Activated CD4-positive, alpha-beta T cell treated with anti-CD3 and anti-CD28 coated beads, Interleukin-2, amount 10 ng/mL, durations not matched to agents 7 days and 5 days (primary cell): ENCODE results near the gene NDOR1. TPM values are rescaled to one million over a fixed set of nuclear protein-coding genes. Genes with fewer than 3 reads are reported as not detected.

Source experiments
- CTCF ChIA-PET: fragments of 350-600 bp; sonication (Branson Sonifier 250); formaldehyde crosslinking; loops from one replicate; lab custom pipeline; 2021; ENCODE audit warnings: antibody characterized with exemption; lab: Charles Lee
- POLR2A ChIA-PET: fragments of 350-600 bp; sonication (Branson Sonifier 250); formaldehyde crosslinking; loops from one replicate; lab custom pipeline; 2021; ENCODE audit warnings: antibody characterized with exemption; lab: Charles Lee
- DNase-seq: peaks from one replicate; pipeline ENCODE4 v3.0.0-alpha.2; 2020
- H3K27ac Mint-ChIP-seq: one replicate; pipeline ENCODE4 v1.8.0; 2021; ENCODE audit warnings: mild to moderate bottlenecking, moderate library complexity, mixed read lengths
- H3K27me3 Mint-ChIP-seq: one replicate; pipeline ENCODE4 v1.8.0; 2021; ENCODE audit warnings: mixed read lengths
- H3K36me3 Mint-ChIP-seq: one replicate; pipeline ENCODE4 v1.8.0; 2021; ENCODE audit warnings: low read depth, mixed read lengths
- H3K4me1 Mint-ChIP-seq: one replicate; pipeline ENCODE4 v1.8.0; 2021; ENCODE audit warnings: mixed read lengths
- H3K4me3 Mint-ChIP-seq: one replicate; pipeline ENCODE4 v1.8.0; 2021; ENCODE audit warnings: mild to moderate bottlenecking, moderate library complexity, mixed read lengths
- H3K9me3 Mint-ChIP-seq: one replicate; pipeline ENCODE4 v1.8.0; 2021; ENCODE audit warnings: mixed read lengths
- total RNA-seq, 2 experiments: library from RNA; stranded (reverse); gene quantifications; one replicate each; pipeline ENCODE4 v1.2.3, GENCODE V29; 2021

The NDOR1 gene
- total RNA-seq: 10 to 100 TPM; 38.4 to 44.2 TPM

GRCh38 chr9:137205126-137206069 lies at the start of gene NDOR1, which contains the start of gene TMEM203:
NDOR1 (plus strand) TSS chr9:137205700; CDS start chr9:137205778, 78 bp downstream.
TMEM203 (minus strand) TSS chr9:137205648; CDS start chr9:137205414, 234 bp downstream.
- peaks cover 20% of the 10 kb centered on the region for H3K36me3 Mint-ChIP-seq
- no peaks in the 10 kb centered on the region for H3K27me3 Mint-ChIP-seq
- H3K4me1 Mint-ChIP-seq: peaks cover 48% of the 10 kb centered on the region
- H3K4me3 Mint-ChIP-seq: peak within 1 kb of the TSS; percentile 93
- DNase-seq: peak; percentile 95
- no peaks in the 10 kb centered on the region for H3K9me3 Mint-ChIP-seq
- POLR2A ChIA-PET: interaction anchor here (1.2 kb wide), 1 partner anchor 17 kb away, joined by 4 read pairs; the partner anchor contains the start of genes ANAPC2 and SSNA1
- H3K27ac Mint-ChIP-seq: peak within 1 kb of the TSS; percentile 95
- CTCF ChIA-PET: interaction anchor here (1.1 to 2.2 kb wide), 8 partner anchors 11 to 170 kb away, joined by 3 to 6 read pairs (median 4); partner anchors contain the start of genes ANAPC2, NPDC1 and SSNA1

GRCh38 chr9:137156567-137157375 lies 48.7 kb upstream of the NDOR1 start:
- peak overlapping the region; percentile 43 for H3K4me3 Mint-ChIP-seq
- peak; percentile 52 for DNase-seq
- peaks cover 22% of the 10 kb centered on the region for H3K4me1 Mint-ChIP-seq
- peaks cover 28% of the 10 kb centered on the region for H3K27me3 Mint-ChIP-seq
- no peaks in the 10 kb centered on the region for H3K36me3 Mint-ChIP-seq
- ChIA-PET POLR2A (no interaction called here), CTCF (interaction anchor here (0.6 to 1.4 kb wide), 10 partner anchors 13 to 1116 kb away, joined by 3 to 5 read pairs (median 3); partner anchors contain the start of genes ANAPC2, NOXA1, NRARP and SSNA1)
- no peak overlapping the region for H3K27ac Mint-ChIP-seq
- H3K9me3 Mint-ChIP-seq: no peaks in the 10 kb centered on the region

GRCh38 chr9:137157618-137158415 lies 47.7 kb upstream of the NDOR1 start:
- H3K27me3 Mint-ChIP-seq: peaks cover 32% of the 10 kb centered on the region
- no peaks in the 10 kb centered on the region for H3K9me3 Mint-ChIP-seq
- CTCF ChIA-PET: interaction anchor here (0.8 to 1.4 kb wide), 8 partner anchors 9 to 144 kb away, joined by 3 read pairs; partner anchors contain the start of gene NRARP
- H3K36me3 Mint-ChIP-seq: no peaks in the 10 kb centered on the region
- POLR2A ChIA-PET: no interaction called here
- H3K4me3 Mint-ChIP-seq: no peak overlapping the region
- DNase-seq: no peak
- peaks cover 22% of the 10 kb centered on the region for H3K4me1 Mint-ChIP-seq
- H3K27ac Mint-ChIP-seq: no peak overlapping the region

GRCh38 chr9:137158625-137159024 lies 46.9 kb upstream of the NDOR1 start:
- Mint-ChIP-seq H3K27me3 (peaks cover 35% of the 10 kb centered on the region), H3K4me1 (peaks cover 22% of the 10 kb centered on the region), H3K4me3 (no peak overlapping the region), H3K27ac (no peak overlapping the region), H3K9me3 (no peaks in the 10 kb centered on the region), H3K36me3 (no peaks in the 10 kb centered on the region)
- ChIA-PET POLR2A (no interaction called here), CTCF (interaction anchor here (1.1 to 1.2 kb wide), 2 partner anchors 9 to 20 kb away, joined by 3 read pairs; no protein-coding TSS in a partner anchor)
- DNase-seq: no peak

GRCh38 chr9:137159105-137160053 lies 46.1 kb upstream of the NDOR1 start:
- Mint-ChIP-seq H3K4me1 (peaks cover 22% of the 10 kb centered on the region), H3K27me3 (peaks cover 35% of the 10 kb centered on the region), H3K9me3 (no peaks in the 10 kb centered on the region), H3K36me3 (no peaks in the 10 kb centered on the region), H3K4me3 (no peak overlapping the region), H3K27ac (no peak overlapping the region)
- DNase-seq: no peak
- CTCF ChIA-PET: no interaction called here
- POLR2A ChIA-PET: no interaction called here

- no peaks in the 10 kb centered on the region for H3K36me3 Mint-ChIP-seq
- H3K4me1 Mint-ChIP-seq: peaks cover 22% of the 10 kb centered on the region
- DNase-seq: no peak
- ChIA-PET POLR2A (no interaction called here), CTCF (no interaction called here)
- no peaks in the 10 kb centered on the region for H3K9me3 Mint-ChIP-seq
- H3K4me3 Mint-ChIP-seq: no peak overlapping the region
- H3K27me3 Mint-ChIP-seq: peaks cover 33% of the 10 kb centered on the region
- H3K27ac Mint-ChIP-seq: no peak overlapping the region
These were observed 45.5 kb upstream of the NDOR1 start for GRCh38 chr9:137160054-137160425.

GRCh38 chr9:137160716-137161557 lies 44.6 kb upstream of the NDOR1 start:
- Mint-ChIP-seq H3K4me3 (no peak overlapping the region), H3K9me3 (no peaks in the 10 kb centered on the region), H3K36me3 (no peaks in the 10 kb centered on the region), H3K4me1 (peaks cover 22% of the 10 kb centered on the region), H3K27ac (no peak overlapping the region), H3K27me3 (peaks cover 33% of the 10 kb centered on the region)
- POLR2A ChIA-PET: no interaction called here
- CTCF ChIA-PET: no interaction called here
- no peak for DNase-seq

GRCh38 chr9:137161558-137162486 lies 43.7 kb upstream of the NDOR1 start:
- ChIA-PET CTCF (interaction anchor here (1.2 kb wide), 1 partner anchor 79 kb away, joined by 3 read pairs; the partner anchor contains the start of gene TUBB4B), POLR2A (no interaction called here)
- H3K4me1 Mint-ChIP-seq: peaks cover 17% of the 10 kb centered on the region

GRCh38 chr9:137162505-137163364 lies 42.8 kb upstream of the NDOR1 start:
- Mint-ChIP-seq H3K4me3 (no peak overlapping the region), H3K9me3 (no peaks in the 10 kb centered on the region), H3K4me1 (peaks cover 13% of the 10 kb centered on the region), H3K36me3 (no peaks in the 10 kb centered on the region), H3K27ac (no peak overlapping the region), H3K27me3 (peaks cover 35% of the 10 kb centered on the region)
- CTCF ChIA-PET: interaction anchor here (0.6 to 1.2 kb wide), 3 partner anchors 74 to 456 kb away, joined by 3 read pairs; partner anchors contain the start of gene TUBB4B
- POLR2A ChIA-PET: no interaction called here
- DNase-seq: no peak

More at GRCh38 chr9:137161558-137162486, 43.7 kb upstream of the NDOR1 start:
- Mint-ChIP-seq H3K27ac (no peak overlapping the region), H3K9me3 (no peaks in the 10 kb centered on the region), H3K36me3 (no peaks in the 10 kb centered on the region), H3K27me3 (peaks cover 39% of the 10 kb centered on the region), H3K4me3 (no peak overlapping the region)
- DNase-seq: no peak
